Stimulated activated CD8-positive, alpha-beta memory T cell treated with anti-CD3 and anti-CD28 coated beads, Interleukin-15, amount 100 ng/mL, for 1 hour (primary cell): ENCODE measurements around the gene UNC45A.

Source experiments
- DNase-seq: peaks from one replicate; pipeline ENCODE4 v3.0.0-alpha.2; 2020; ENCODE audit warnings: low read depth

Gene UNC45A

DNA sequence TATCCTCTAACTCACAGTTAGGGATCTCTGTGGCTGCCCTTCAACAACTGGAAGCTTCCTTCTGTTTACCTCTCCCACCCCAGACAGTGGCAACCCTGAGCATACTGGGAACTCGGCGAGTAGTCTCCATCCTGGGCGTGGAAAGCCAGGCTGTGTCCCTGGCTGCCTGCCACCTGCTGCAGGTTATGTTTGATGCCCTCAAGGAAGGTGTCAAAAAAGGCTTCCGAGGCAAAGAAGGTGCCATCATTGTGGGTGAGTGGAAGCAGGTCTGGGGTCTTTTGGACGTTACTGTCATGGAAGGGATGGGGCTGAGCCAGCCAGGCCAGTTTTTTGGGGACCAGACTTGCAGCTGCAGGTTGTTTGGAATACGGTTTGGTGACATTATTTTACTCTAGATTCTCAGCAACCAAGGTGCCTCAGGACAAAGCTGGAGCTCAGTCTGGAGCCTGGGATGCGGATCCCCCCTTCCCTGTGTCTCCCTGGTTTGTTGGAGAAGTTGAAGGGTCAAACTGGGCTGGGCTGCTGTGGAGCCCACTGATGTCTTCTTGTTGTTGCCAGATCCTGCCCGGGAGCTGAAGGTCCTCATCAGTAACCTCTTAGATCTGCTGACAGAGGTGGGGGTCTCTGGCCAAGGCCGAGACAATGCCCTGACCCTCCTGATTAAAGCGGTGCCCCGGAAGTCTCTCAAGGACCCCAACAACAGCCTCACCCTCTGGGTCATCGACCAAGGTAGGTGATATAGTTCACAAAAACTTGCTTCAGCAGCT is 7.5 kb downstream of the UNC45A start:
- no peak for DNase-seq

DNA sequence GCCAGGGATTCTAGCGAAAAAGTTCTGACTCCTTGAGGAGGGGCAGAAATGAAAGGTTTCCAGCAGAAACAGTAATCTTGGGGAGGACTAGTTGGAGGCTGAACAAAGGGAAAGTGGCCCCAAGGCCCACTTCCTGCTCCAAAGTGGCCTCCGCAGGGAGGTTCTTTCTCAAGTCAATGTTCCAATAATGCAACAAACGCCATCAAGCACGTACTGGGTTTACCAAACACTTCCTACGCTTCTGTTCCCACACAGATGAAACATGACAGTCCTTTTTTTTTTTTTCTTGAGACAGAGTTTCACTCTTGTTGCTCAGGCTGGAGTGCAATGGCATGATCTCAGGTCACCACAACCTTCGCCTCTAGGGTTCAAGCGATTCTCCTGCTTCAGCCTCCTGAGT is 10.0 kb downstream of the UNC45A start:
- no peak for DNase-seq

DNA sequence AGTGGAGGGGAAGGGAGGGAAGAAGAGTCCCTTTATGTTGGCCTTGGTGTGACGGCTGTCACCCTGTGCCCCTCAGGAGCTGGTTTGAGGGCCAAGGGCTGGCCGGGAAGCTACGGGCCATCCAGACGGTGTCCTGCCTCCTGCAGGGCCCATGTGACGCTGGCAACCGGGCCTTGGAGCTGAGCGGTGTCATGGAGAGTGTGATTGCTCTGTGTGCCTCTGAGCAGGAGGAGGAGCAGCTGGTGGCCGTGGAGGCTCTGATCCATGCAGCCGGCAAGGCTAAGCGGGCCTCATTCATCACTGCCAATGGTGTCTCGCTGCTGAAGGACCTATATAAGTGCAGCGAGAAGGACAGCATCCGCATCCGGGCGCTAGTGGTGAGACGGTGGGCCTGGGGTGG is 11.5 kb downstream of the UNC45A start:
- DNase-seq = no peak

DNA sequence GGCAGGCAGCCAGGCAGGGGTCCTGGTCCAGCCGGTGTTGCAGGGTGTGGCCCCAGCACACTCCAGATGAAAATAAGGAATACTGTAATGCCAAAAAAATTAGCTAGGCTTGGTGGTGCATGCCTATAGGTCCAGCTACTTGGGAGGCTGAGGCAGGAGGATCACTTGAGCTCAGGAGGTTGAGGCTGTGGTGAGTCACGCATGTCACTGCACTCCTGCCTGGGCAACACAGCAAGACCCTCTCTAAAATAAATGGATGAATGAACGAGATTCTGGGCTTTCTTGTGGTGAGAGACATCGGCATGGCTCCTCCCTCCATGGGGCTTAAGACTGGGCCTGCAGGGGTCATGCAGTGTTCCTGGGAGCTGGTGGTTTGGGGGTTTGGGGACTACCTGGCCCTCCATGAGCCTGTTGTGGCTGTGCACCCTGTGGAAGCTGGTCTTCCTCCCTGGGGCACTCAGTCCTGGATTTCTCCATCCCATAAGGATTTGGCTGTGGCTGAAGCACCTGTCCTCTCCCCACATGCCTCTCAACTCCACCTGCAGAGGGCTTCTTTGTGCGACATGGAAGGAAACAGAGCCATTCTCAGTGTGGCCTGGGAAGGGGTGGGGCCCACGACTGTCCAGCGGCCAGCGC is 12.0 kb downstream of the UNC45A start:
- no peak for DNase-seq

DNA sequence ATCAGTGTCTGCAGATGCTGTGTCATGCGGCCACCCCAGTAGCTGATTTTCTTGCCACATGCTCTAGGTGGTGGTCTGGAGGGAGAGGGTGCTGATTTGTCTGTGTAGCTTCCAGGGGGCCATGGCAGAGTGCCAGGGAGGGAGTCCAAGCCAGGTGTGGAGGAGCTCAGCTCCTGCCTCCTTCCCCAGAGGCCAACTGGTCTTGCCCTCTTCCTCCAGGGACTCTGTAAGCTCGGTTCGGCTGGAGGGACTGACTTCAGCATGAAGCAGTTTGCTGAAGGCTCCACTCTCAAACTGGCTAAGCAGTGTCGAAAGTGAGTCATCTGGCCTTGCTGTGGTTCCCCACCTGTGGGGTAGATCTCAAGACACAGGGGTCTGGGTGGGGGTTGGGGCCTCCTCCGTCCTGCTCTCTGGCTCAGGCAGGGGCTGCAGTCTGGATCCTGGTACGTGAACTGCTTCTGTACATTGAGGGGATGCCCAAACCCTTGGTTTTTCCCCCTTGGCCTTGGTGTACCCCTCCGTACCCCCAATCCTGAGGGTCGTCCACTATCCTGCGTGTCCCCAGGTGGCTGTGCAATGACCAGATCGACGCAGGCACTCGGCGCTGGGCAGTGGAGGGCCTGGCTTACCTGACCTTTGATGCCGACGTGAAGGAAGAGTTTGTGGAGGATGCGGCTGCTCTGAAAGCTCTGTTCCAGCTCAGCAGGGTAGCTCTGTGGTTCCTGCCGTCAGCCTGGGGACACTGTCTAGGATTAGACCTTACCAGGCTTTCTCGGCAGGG is 12.7 kb downstream of the UNC45A start:
- DNase-seq = no peak

DNA sequence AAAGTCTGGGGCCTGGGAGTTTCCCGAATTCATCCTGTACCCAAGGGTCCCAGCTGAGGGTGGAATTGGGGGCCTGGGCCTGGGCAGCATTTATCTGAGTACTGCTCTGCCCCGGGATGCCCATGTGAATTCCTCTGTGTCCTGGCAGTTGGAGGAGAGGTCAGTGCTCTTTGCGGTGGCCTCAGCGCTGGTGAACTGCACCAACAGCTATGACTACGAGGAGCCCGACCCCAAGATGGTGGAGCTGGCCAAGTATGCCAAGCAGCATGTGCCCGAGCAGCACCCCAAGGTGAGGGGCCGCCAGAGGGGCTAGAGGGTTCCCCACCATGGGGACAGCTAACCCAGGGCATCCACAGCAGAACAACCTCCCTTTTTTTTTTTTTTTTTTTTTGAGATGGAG is 13.4 kb downstream of the UNC45A start:
- no peak for DNase-seq

DNA sequence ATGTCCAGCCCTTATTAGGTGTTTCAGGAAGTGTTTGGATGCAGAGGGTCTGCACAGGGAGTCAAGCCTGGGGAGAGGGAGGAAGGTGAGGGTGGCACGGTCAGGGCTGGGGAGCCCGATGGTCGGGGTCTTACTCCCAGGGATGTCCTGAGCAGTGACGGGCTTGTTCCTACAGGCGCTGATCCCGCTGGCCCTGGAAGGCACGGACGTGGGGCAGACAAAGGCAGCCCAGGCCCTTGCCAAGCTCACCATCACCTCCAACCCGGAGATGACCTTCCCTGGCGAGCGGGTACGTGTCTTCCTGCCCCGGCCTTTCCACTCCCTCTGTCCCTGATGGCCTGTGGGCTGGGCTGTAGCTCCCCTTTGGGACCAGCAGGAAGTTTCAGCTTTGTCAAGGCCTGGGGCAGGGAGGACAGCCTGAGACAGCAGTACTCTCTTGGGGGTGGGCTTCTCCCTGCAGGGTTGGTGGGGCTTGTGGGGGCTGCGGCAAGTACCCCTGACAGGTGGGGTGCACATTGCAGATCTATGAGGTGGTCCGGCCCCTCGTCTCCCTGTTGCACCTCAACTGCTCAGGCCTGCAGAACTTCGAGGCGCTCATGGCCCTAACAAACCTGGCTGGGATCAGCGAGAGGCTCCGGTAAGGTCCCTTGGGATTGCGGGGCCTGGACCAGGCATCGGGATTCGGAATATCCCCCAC is 15.0 kb downstream of the UNC45A start:
- no peak for DNase-seq

DNA sequence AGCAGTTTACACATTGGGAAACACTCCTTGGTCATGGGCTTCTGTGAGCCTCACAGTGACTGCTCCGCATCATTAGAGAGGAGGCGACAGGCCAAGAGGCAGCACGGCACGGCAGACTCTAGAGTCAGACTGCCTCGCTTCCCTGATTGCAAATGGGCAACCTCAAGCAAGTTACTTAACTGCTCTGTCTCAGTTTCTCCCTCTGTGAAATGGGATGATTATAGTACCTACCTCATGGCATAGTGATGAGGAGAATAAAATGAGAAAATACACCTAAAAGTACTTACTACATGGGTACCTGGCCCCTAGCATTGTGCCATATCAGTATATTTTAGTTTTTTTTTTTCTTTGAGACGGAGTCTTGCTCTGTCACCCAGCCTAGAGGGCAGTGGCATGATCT is 15.6 kb downstream of the UNC45A start:
- DNase-seq = no peak

DNA sequence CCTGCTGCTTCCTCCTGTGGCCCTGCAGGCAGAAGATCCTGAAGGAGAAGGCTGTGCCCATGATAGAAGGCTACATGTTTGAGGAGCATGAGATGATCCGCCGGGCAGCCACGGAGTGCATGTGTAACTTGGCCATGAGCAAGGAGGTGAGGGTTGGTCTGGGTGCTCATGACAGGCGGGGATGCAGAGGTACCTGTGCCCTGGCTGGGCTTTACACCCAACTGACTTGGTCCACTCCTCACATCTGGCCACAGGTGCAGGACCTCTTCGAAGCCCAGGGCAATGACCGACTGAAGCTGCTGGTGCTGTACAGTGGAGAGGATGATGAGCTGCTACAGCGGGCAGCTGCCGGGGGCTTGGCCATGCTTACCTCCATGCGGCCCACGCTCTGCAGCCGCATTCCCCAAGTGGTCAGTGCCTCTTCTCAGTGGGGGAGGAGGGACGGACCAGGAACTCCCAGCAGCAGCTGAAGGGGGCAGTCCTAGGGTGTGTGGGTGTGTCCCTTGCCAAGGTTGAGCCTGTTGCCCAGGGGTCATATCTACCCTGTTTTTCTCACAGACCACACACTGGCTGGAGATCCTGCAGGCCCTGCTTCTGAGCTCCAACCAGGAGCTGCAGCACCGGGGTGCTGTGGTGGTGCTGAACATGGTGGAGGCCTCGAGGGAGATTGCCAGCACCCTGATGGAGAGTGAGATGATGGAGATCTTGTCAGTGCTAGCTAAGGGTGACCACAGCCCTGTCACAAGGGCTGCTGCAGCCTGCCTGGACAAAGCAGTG is 18.0 kb downstream of the UNC45A start:
- DNase-seq = no peak

DNA sequence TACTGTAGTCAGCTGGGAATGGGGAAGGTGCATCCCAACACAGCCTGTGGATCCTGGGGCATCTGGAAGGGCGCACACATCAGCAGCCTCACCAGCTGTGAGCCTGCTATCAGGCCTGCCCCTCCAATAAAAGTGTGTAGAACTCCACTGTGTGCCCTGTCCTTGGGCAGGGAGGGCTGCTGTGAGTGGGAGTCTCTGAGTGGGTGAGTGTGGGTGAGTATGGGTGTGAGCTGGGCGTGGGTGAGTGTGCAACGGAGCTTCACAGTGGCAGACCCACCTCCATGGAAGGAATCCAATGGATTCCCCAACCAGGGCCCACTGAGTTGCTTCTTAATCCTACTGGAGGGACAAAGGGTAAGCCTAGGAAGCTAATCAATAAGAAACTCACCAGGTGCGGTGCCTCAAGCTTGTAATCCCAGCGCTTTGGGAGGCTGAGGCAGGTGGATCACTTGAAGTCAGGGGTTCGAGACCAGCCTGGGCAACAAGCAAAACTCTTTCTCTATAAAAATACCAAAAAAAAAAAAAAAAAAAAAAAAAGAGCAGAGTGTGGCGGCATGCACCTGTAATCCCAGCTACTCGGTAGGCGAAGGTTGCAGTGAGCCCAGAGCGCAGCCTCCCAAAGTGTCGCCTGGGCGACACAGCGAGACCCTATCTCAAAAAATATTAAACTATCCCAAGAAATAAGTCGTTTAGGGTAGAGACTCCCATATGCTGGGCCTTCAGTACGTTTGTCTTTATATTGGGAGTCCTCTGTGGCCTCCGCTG is 19.0 kb downstream of the UNC45A start:
- no peak for DNase-seq

DNA sequence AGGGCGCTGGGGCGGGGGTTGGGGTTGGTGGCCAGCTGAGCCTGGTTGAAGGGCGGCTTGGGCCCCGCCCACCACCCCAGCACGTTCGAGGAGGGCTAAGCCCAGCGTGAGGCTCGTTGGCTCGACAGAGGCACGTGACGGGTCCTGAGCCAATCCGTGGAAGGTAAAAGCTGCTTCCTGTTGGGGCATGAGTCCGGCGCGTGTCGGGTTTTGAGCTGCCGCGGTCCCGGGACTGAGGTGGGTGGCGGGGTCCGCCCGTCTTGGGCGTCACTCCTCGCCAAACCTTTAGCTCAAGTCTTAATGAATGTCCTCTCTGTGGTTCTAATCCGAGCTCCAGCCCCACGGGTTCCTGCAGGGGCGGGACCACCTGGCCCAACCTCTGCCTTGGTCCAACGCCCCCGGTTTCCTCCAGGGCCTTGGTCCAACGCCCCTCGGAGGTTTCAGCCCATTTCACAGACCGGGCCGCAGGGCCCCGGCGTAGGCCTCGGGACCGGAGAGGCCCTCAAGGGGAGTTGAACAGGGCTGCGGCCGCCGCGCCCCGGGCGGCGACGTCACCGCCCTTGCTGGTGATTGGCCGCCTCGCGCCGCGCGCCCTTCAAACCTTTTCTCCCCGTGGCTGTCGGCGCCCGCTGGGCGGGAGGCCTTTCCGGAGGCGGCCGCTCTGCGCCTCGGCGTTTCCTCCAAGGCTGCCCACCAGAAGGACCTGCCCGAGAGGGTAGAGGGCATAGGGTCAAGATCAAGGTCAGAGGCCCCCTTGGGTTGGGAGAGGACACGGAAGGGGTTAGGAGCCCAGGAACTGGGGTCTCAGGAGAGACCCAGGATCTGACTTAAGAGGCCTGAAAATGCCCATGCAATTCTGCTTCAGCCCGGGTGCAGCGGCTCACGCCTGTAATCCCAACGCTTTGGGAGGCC is 19.9 kb downstream of the UNC45A start, which contains the start of gene RCCD1:
TSS of gene RCCD1 (plus strand) at position 173 of the 912 bp plus-strand sequence. CDS start 1,851 bp downstream, outside the sequence.
- DNase-seq = peak; percentile 73

DNA sequence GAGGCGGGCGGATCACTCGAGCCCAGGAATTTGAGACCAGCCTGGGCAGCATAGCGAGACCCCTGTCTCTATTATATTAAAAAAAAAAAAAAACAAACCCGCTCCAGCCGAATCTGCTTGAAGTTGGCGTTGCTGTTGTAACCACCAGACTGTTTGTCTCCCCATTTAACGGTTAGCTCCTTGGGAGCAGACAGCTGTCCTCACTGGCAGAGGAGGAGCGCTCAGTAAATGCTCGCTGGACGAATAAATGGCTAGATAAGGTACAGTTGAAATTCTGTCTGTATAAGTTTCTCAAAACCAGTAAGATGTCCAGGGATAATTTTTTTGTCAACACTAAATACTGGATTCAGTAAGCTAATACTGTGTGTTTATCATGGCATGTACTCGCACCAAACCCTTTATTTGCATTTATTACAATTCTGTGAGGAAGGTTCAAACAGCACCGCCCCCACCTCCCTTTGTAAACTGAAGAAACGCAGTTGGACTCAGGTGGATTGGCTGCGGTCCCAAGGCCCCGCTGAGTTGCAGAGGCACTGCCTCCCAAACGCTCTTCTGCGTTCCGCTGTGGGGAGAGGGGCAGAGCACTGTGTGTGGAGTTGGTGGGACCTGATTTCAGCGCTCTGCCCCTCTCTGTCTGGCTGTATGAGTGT is 20.7 kb downstream of the UNC45A start:
- DNase-seq = no peak

DNA sequence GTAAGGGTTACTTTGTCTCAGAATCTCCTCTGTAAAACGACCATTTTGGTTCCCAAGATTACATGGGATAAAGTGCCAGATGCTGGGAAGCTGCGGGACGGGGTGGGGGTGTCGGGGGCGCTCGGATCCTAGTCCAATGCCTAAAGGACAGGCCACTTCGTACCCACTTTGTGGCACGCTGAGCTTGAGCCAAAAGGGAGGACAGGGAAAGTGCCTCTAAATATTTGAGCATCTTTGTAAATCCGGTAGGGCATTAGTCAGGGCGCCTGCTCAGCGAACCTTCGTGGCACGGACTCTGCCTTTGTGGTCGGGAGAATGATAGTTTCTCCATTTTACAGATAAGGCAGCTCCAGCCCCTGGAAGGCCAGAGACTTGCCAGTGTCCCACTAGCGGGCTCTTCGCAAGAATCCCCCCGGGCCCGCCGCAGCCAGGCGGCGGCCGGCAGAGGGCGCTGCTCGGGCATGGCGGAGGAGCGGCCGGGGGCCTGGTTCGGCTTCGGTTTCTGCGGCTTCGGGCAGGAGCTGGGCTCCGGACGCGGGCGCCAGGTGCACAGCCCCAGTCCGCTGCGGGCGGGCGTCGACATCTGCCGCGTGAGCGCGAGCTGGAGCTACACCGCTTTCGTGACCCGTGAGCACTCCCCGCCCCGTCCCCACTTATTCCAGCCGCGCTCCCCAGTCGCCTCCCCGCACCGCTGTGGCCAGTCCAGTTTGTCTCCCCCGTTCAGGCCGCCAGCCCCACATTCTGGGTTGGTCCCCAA is 21.4 kb downstream of the UNC45A start:
- peak; percentile 37 for DNase-seq

DNA sequence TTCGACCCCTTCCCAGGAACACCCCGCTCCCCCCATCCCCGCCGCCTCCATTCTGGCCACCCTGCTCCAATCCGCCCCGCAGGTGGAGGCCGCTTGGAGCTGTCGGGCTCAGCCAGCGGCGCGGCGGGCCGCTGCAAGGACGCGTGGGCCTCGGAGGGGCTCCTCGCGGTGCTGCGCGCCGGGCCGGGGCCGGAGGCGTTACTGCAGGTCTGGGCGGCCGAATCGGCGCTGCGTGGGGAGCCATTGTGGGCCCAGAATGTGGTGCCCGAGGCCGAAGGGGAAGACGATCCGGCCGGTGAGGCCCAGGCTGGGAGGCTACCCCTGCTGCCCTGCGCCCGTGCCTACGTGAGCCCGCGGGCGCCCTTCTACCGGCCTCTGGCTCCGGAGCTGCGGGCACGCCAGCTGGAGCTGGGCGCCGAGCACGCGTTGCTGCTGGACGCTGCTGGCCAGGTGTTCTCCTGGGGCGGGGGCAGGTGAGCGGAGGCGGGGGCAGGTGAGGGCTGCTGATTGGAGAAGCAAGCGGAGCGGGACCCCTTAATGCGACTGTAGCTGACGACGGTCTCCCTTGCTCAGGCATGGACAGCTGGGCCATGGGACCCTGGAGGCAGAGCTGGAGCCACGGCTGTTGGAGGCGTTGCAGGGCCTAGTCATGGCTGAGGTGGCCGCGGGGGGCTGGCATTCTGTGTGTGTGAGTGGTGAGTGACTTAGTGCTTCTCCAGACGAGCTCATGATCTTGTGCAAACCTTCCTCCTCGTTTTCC is 22.1 kb downstream of the UNC45A start:
- no peak for DNase-seq

DNA sequence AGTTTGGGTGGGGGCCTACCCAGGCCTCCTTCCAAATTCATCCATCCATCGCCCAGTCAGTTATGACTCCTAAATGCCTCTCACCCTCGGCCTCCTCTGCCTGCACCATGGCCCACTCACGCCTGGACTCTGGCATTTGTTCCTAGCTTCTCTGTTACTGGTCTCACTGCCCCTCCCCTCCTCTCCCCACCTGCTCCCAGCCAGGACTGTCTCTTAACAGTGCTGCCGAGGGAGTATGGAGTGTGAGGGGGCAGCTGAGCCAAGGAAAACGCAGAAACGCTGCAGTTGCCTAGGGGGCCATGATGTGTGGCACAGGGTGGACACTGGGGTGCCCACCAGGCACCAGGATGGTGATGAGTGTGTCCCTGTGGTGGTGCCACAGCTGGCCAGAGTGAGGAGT is 22.7 kb downstream of the UNC45A start:
- DNase-seq = no peak

DNA sequence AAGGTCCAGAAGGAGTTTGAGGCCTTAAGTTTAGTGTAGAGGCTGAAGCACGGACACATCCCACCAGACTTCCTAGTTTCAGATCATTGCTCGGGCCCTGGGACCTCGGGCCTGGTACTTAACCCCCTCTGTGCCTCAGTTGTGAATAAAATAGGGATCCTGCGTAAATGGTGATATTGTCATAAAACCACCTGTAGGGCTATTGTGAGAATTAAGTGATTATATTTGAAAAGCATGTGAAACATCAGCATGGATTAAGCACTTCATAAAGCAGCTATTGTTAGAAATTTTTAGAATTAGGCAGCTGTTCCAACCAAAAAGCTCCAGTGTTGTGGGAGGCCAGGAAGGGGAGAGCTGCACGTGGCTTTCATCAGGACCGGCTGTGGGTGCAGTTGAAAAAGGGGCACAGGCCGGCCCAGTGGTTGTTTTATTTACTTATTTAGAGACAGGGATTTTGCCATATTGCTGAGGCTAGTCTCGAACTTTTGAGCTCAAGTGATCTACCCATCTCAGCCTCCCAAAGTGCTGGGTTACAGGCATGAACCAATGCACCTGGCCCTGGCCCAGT is 24.0 kb downstream of the UNC45A start:
- no peak for DNase-seq

DNA sequence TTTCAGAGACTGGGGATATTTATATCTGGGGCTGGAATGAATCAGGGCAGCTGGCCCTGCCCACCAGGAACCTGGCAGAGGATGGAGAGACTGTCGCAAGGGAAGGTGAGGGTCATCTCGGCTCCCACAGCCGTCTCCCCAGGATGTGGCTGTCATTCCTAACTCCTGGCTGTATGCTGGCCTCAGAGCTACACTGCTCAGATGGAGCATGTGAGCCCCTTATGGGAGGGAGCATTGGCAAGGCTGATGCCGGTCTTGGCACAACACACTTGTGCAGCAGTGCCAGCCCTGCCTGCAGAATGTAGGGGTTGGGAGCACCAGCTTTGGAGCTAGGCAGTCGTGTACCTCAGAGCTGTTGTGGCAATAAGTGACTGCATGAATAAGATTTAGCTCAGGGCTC is 24.8 kb downstream of the UNC45A start:
- DNase-seq = no peak
